HG02884 (cell line): Measurements from ENCODE around the gene WDR27.

ENCODE experiments used
- ATAC-seq: cut with Tn5 transposase; IDR thresholded peaks from one replicate; pipeline ENCODE4 v1.9.1; 2021; ENCODE audit warnings: mild to moderate bottlenecking, moderate library complexity; ENCODE audit not compliant: unreplicated experiment

The WDR27 gene

DNA sequence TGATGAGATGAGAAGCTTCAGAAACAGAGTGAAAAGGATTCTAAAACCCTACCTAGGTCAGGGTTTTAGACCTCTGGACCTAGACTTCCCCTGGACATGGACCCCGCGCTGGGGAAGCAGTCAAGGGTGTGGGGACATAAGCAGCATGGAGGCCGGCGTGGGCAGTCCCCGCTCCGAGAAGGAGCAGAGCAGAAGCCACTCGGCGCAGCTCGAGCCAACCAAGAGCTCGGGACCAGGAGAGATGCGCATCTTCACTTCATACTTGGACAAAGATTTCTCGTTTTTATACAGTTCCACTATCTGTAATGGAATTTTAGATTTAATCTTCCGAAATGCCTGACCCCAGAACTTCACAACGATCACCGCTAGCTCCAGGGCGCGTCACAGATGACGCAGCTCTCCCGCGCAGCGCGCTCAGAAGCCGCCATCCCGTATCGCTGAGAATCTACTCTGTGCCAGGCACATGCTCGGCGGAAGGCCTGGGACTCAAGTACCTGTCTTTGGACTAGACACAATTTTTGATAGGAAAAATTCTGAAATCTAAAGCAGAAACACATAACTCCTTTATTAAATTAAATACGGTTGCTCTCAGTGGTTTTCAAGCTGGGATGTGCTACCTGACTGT is 60.3 kb downstream of the WDR27 start:
- no peak for ATAC-seq

DNA sequence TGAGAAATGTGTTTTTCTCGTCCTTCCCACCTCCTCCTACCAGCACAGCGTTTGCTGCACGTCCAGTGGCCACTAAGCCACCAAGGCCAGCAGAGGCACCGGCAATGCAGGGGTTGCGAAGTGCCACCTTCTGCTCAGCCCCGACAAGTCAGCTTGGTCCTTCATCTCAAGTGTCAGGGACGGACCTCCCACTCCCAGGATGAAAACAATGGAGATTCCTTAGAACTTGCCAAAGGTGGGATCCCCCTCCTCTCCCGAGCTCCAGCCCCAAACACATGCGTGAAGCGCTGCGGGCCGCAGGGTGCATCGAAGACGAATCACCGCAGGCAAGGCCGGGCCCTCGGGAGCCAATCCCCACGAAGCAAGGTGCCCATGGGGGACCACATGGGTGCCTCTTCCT is 60.8 kb downstream of the WDR27 start:
- no peak for ATAC-seq

DNA sequence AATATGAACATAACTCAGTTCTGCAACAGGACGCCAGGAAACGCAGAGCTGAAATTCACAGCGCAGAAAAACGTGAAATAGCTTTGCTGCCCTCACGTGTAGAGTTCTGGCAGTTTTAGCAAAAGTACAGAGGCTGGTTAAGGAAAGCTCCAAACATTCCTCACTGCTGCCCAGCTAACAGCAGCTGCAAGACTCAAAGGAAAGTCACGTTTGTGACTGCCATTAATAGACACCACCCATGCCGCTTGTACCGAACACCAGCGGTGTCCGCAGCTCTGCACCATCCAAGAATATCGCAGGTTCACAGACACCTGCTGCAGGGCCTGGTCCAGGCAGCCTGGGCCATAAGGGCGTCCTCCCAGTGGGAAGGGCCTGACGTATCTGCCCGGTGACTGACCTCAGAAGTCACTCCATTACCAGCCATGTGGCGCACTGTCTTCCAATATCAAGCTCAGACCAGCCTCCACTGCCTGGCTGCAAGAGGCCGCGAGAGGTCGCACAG is 61.4 kb downstream of the WDR27 start:
- ATAC-seq: no peak

DNA sequence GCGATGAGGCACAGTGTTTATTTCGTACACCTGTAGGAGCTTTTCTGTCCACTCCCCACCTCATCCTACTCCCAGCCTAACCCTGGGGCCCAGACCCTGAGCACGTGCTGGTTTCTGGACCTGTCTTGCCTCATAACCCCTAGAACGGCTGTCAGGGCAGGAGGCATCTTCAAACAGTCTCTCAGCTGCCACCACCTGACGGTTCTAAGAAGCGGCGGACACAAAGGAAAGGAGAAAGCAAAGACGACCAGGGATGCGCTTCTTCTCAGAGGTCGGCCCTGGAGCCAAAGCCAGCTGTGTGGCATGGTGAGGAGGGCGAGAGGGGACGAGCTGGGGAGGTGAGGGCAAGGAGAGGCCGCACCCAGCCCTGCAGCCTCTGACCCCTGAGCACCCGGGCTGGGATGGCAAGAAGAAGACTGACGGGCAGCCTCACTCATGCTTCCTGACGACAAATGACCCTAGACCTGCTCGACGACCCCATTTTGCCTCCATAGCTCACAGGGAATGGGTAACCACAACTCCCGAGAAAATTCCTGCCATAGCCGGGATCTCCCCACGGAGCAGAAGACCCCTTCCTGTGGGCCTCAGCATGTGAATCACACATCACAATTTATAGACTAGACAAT is 62.1 kb downstream of the WDR27 start:
- no peak for ATAC-seq

DNA sequence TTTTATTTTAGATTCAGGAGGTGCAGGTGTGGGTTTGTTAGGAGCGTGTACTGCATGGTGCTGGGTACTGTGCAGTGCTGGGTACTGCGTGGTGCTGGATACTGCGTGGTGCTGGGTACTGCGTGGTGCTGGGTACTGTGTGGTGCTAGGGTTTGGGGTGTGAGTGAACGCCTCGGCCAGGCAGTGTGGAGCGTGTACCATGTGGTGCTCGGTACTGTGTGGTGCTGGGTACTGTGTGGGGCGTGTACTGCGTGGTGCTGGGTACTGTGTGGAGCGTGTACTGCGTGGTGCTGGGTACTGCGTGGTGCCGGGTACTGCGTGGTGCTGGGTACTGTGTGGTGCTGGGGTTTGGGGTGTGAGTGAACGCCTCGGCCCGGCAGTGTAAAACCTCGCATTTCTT is 62.9 kb downstream of the WDR27 start:
- ATAC-seq: no peak

DNA sequence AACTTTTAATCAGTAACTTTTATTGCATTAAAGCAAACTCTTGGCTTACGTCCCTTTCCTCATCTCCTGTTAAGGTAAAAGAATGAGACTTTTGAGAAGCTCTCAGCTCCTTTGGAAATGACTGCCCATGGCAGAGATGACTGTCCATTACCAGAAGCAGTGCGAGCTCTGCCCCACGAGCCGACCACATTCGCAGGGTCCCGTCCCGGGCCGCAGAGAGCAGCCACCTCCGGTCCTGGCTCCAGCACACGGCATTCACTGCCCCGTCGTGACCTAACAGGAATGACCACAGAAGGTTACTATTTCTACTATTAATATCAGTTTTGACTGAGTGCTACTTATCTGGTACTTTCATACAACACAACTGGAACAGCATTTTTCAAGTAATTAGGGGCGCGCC is 63.4 kb downstream of the WDR27 start:
- no peak for ATAC-seq

- no peak for ATAC-seq
Observed at GRCh38 chr6:169635345-169635744, 66.5 kb downstream of the WDR27 start.

DNA sequence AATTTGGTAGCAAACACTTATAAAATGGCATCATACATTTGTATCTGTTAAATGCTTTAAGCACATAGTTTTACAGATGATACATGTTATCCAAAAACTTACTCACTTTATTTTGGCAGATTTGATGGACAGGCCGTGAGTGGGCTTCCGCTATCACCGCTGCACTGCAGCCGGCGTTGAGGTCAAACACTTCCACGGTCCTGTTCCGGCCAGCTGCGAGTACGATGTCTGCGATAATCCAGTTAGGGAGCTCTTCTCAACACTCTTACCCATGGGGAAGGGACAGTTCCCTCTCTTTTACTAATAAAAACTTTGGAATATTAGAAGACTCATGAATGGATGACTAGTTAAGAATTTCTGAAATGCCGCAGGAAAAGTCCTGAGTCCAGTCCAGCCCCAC is 69.0 kb downstream of the WDR27 start:
- no peak for ATAC-seq

- ATAC-seq: no peak
Observed at GRCh38 chr6:169629256-169629655, 72.6 kb downstream of the WDR27 start.

DNA sequence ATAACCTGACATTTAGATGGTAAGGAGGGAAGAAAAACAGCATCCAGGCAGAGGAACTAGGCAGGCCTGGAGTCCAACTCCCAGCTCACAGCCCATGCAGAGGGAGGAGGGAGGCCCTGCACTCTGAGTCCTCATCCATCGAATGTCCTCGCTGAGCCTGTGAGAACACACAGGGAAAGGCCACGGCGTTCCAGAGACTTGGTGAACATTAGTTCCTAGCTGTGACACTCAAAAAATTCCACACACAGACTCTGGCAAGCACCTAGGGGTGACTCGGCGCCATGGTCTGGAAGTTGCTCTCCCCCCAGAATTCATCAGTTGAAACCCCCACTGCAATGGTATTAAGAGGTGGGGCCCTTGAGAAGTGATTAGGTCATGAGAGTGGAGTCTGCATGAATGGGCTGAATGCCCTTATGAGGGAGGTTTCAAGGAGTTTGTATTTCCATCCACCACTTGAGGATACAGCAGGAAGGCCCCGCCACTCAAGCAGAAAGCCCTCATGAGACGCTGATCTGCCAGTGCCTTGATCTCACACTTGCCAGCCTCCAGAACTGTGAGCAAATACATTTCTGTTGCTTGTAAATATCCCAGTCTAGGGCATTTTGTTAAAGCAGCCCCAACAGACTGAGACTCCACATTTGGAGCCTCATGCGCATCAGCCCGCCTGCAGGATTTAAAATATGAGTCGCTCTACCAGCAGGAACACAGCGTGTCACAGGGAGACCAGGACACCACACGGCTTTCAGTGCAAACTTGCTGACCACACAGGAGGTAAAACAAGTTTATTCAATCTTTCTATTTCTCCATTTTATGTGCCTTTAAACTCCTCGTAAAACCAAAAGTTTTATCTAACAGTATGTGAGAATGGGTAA is 73.9 kb downstream of the WDR27 start:
- no peak for ATAC-seq

- no peak for ATAC-seq
Observed at GRCh38 chr6:169626649-169627048, 75.2 kb downstream of the WDR27 start.

DNA sequence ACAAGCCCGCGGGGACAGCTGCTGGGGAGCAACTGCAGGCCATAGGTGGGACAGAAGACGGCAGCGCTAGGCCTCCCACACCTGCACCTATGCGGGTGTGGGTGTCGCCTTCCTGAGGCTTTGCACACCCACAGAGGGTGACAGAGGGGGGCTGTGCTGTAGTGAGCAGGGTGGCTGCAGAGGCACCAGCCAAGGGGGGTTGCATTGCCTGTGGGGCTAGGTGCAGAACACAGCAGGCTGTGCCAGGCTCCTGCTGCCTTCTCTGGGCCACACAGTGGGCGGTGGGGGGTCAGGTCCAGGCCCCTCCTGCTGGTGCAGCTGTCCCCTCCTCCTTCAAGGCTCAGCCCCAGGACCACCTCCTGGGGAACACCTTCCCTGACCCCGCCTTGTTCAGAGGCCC is 75.7 kb downstream of the WDR27 start:
- ATAC-seq: no peak

DNA sequence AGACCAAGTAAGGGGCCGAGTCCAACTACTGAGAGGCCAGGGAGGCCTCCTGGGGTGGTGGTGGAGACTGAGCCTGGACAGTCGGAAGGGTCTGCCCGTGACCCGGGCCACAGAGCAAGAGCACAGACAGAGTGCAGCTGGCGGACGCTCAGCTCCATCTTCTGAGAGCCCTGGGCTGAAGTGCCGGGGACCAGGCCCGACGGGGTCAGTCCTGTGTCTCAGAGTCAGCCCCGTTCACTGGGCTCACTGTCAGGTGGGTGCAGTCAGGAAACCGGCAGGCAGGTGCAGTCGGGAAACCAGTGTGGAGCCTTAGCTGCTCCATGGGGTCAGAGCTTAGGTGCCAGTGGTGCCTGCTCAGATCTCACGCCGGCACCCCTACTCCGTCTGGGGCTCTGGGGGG is 76.5 kb downstream of the WDR27 start:
- ATAC-seq: no peak

GRCh38 chr6:169624785-169625184 is 77.0 kb downstream of the WDR27 start:
- ATAC-seq: no peak

DNA sequence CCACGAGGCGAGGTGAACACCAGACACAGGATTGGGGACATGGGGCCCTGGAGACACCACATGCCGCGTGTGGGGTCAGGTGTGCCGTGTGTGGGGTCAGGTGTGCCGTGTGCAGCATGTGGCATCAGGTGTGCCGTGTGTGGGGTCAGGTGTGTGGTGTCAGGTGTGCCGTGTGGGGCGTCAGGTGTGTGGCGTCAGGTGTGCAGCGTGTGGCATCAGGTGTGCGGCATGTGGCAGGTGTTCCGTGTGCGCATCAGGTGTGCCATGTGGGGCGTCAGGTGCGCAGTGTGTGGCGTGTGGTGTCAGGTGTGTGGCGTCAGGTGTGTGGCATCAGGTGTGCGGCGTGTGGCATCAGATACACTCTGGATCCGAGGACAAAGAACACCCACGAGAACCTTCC is 77.9 kb downstream of the WDR27 start:
- ATAC-seq: no peak

- ATAC-seq: no peak
Observed at GRCh38 chr6:169623343-169623742, 78.5 kb downstream of the WDR27 start.

GRCh38 chr6:169622618-169623017 is 79.2 kb downstream of the WDR27 start:
- no peak for ATAC-seq

GRCh38 chr6:169621311-169621710 is 80.5 kb downstream of the WDR27 start:
- ATAC-seq: no peak

GRCh38 chr6:169620171-169621130 is 81.4 kb downstream of the WDR27 start:
- ATAC-seq: no peak

- no peak for ATAC-seq
Observed at GRCh38 chr6:169619650-169620049, 82.2 kb downstream of the WDR27 start.
